Measurements from ENCODE around the gene CTNNBIP1. TPM values are rescaled to one million over a fixed set of nuclear protein-coding genes. Genes with fewer than 3 reads are reported as not detected.

CTNNBIP1 gene
- total and polyA plus RNA-seq, 2 donors (not counting 1 experiment from before 2014, with no cell fraction given) = 6.9 to 8.7 TPM

DNA sequence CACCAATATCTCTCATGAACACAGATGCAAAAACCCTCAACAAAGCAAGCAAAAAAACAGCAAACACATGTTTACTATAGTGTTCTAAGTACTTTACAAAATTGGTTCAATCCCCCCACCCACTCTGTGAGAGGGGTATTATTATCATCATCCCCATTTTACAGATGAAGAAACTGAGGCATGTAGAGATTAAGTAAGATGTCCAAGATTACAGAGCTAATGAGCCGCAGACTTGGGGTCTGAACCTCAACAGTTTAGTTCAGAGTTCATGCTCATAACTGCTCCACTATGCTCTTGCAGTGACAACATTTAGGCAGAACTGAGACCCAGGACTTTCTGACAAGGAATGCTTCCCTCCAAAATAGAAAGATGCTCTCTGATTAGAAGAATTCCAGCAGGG lies 108.2 kb downstream of the CTNNBIP1 start:
- no peaks in the 10 kb centered on the region for H3K9me3 Mint-ChIP-seq (ENCODE audit: insufficient read depth)
- CTCF ChIA-PET = interaction anchor here (1.2 to 7.5 kb wide), 2 partner anchors 17 to 64 kb away, joined by 3 to 82 read pairs; no protein-coding TSS in a partner anchor

More for the DNA sequence above, 108.2 kb downstream of the CTNNBIP1 start:
- Histone ChIP-seq H3K79me2 (ENCODE audit: control insufficient read depth, insufficient read depth, low read length) (peaks cover 87% of the 10 kb centered on the region), H3K4me3 (ENCODE audit: control extremely low read depth in 1 of 5, extremely low read depth in 1 of 5, insufficient read depth in 1 of 5, low read depth in 2 of 5, low read length in 4 of 5) (no peak overlapping the region), H2AFZ (ENCODE audit: insufficient read depth, low read depth, low read length, poor library complexity, severe bottlenecking) (no peak overlapping the region), H3K36me3 (replicated peaks in 1 of 2; ENCODE audit: control extremely low read depth in 1 of 2, control insufficient read depth in 1 of 2, extremely low read depth in 1 of 2, insufficient read depth in 2 of 2, low read length in 1 of 2) (no peaks in the 10 kb centered on the region), H3K9ac (ENCODE audit: low read length) (no peak overlapping the region), H3K27ac (ENCODE audit: low read length in 2 of 2) (peak overlapping the region in 1 of 2 donors; percentile 32), H3K4me1 (ENCODE audit: control insufficient read depth in 2 of 2, insufficient read depth in 2 of 2, low read length in 2 of 2) (peaks cover 5 to 8% of the 10 kb centered on the region in 2 donors), H3K9me3 (ENCODE audit: control extremely low read depth in 1 of 3, control insufficient read depth in 2 of 3, insufficient read depth in 1 of 3, low read length in 2 of 3) (no peaks in the 10 kb centered on the region), H3K27me3 (replicated peaks in 1 of 4; ENCODE audit: control extremely low read depth in 1 of 4, control insufficient read depth in 3 of 4, insufficient read depth in 4 of 4, low read length in 3 of 4) (no peaks in the 10 kb centered on the region), H3K4me2 (replicated peaks; ENCODE audit: low read depth, low read length, poor library complexity, severe bottlenecking) (no peak overlapping the region), H4K20me1 (ENCODE audit: control insufficient read depth, insufficient read depth, low read length, poor library complexity, severe bottlenecking) (peaks cover 23% of the 10 kb centered on the region)
- H3K4me1 Mint-ChIP-seq = peaks cover 44% of the 10 kb centered on the region
- no peaks in the 10 kb centered on the region for H3K27me3 Mint-ChIP-seq
- DNase-seq (no peak), ATAC-seq (ENCODE audit: low read depth) (no peak)
- intact Hi-C loops (cut with micrococcal nuclease) = no loop called here
- no peak for TF ChIP-seq CTCF (IDR thresholded peaks at IDR 0.05)
- peak overlapping the region; percentile 17 for H3K27ac Mint-ChIP-seq
- H3K4me3 Mint-ChIP-seq = no peak overlapping the region
- POLR2A ChIA-PET = no interaction called here
- WGBS (ENCODE audit: insufficient coverage) = no CpG with 5 or more reads among the region's 1 CpG

Other genes starting within 250 kb of the CTNNBIP1 start
- gene CLSTN1, start 86.3 kb downstream of the CTNNBIP1 start, total RNA-seq = 75.8 and 81.4 TPM in 2 replicates
- 32.3 and 34.9 TPM in 2 replicates for gene CLSTN1, start 86.3 kb downstream of the CTNNBIP1 start, polyA plus RNA-seq
- 21.5 and 26.0 TPM in 2 replicates for gene LZIC, start 33.1 kb upstream of the CTNNBIP1 start, total RNA-seq
- 6.2 and 8.4 TPM in 2 replicates for gene LZIC, start 33.1 kb upstream of the CTNNBIP1 start, polyA plus RNA-seq
- gene NMNAT1, start 33.2 kb upstream of the CTNNBIP1 start, total RNA-seq = 8.0 and 8.9 TPM in 2 replicates
- gene NMNAT1, start 33.2 kb upstream of the CTNNBIP1 start, polyA plus RNA-seq = 4.5 and 6.4 TPM in 2 replicates
- gene RBP7, start 87.0 kb upstream of the CTNNBIP1 start, total RNA-seq = not detected in 2 replicates
- 0.40 TPM in 1 of 2 replicates, not detected in the other for gene RBP7, start 87.0 kb upstream of the CTNNBIP1 start, polyA plus RNA-seq
- gene UBE4B, start 122.7 kb upstream of the CTNNBIP1 start, total RNA-seq = 57.5 and 59.0 TPM in 2 replicates
- 21.7 and 26.7 TPM in 2 replicates for gene UBE4B, start 122.7 kb upstream of the CTNNBIP1 start, polyA plus RNA-seq